Astrocyte (in vitro differentiated cells and primary cell): ENCODE results near the gene YBX3. TPM values are rescaled to one million over a fixed set of nuclear protein-coding genes. Genes with fewer than 3 reads are reported as not detected.

Source experiments
- DNase-seq: peaks from one replicate; pipeline ENCODE4 v3.0.0-alpha.2; 2010; ENCODE audit warnings: low read depth
- FAIRE-seq: peaks from 2 replicates; lab custom pipeline; 2011; peaks lifted over from hg19 to GRCh38; lab: Jason Lieb, UNC
- H2AFZ ChIP-seq: 2 replicates; pipeline ENCODE4 v1.6.0; 2012; ENCODE audit warnings: low read depth, low read length, inconsistent platforms
- H3K27ac ChIP-seq: 2 replicates; pipeline ENCODE4 v1.5.1; 2011; ENCODE audit warnings: low read depth, low read length, inconsistent platforms
- H3K27me3 ChIP-seq: 2 replicates; pipeline ENCODE4 v1.6.0; 2011; ENCODE audit warnings: low read length, inconsistent platforms; ENCODE audit not compliant: insufficient read depth
- H3K36me3 ChIP-seq: 2 replicates; pipeline ENCODE4 v1.5.1; 2011; ENCODE audit warnings: low read length, inconsistent platforms; ENCODE audit not compliant: insufficient read depth
- H3K4me1 ChIP-seq: 2 replicates; pipeline ENCODE4 v1.5.1; 2011; ENCODE audit warnings: low read length, inconsistent platforms; ENCODE audit not compliant: insufficient read depth
- H3K4me2 ChIP-seq: 2 replicates; pipeline ENCODE4 v1.6.0; 2012; ENCODE audit warnings: low read length, inconsistent platforms
- H3K4me3 ChIP-seq: 2 replicates; pipeline ENCODE4 v1.5.1; 2011; ENCODE audit warnings: low read depth, mild to moderate bottlenecking, low read length, inconsistent platforms; ENCODE audit not compliant: insufficient read depth
- H3K79me2 ChIP-seq: 2 replicates; pipeline ENCODE4 v1.6.0; 2012; ENCODE audit warnings: mild to moderate bottlenecking, low read length, inconsistent platforms; ENCODE audit not compliant: insufficient read depth
- H3K9ac ChIP-seq: 2 replicates; pipeline ENCODE4 v1.6.0; 2012; ENCODE audit warnings: mild to moderate bottlenecking, low read length, inconsistent platforms
- H3K9me3 ChIP-seq: 2 replicates; pipeline ENCODE4 v1.5.1; 2012; ENCODE audit warnings: low read depth, mild to moderate bottlenecking, low read length, inconsistent platforms; ENCODE audit not compliant: insufficient read depth
- H4K20me1 ChIP-seq: 2 replicates; pipeline ENCODE4 v1.6.0; 2012; ENCODE audit warnings: low read length, inconsistent platforms; ENCODE audit not compliant: insufficient read depth
- H3K27ac Mint-ChIP-seq: one replicate; pipeline ENCODE4 v1.8.0; 2021; ENCODE audit warnings: mild to moderate bottlenecking, mixed read lengths; ENCODE audit not compliant: unreplicated experiment
- H3K27me3 Mint-ChIP-seq: one replicate; pipeline ENCODE4 v1.8.0; 2021; ENCODE audit warnings: low read depth, mixed read lengths; ENCODE audit not compliant: unreplicated experiment
- H3K36me3 Mint-ChIP-seq: one replicate; pipeline ENCODE4 v1.8.0; 2021; ENCODE audit warnings: low read depth, mixed read lengths; ENCODE audit not compliant: unreplicated experiment
- H3K4me1 Mint-ChIP-seq: one replicate; pipeline ENCODE4 v1.8.0; 2021; ENCODE audit warnings: low read depth, mixed read lengths; ENCODE audit not compliant: unreplicated experiment
- H3K4me3 Mint-ChIP-seq: one replicate; pipeline ENCODE4 v1.8.0; 2021; ENCODE audit warnings: mild to moderate bottlenecking, moderate library complexity, mixed read lengths; ENCODE audit not compliant: unreplicated experiment
- H3K9me3 Mint-ChIP-seq: one replicate; pipeline ENCODE4 v1.8.0; 2021; ENCODE audit warnings: mild to moderate bottlenecking, mixed read lengths; ENCODE audit not compliant: unreplicated experiment
- CTCF ChIP-seq: IDR thresholded peaks from 2 replicates; pipeline ENCODE4 v1.5.1; 2011; ENCODE audit warnings: low read depth, mild to moderate bottlenecking, inconsistent platforms, low read length, moderate library complexity; ENCODE audit not compliant: insufficient read depth
- EZH2 ChIP-seq: IDR thresholded peaks from 2 replicates; pipeline ENCODE4 v1.6.1; 2012; ENCODE audit warnings: mild to moderate bottlenecking, low read length, inconsistent platforms; ENCODE audit not compliant: insufficient read depth
- total RNA-seq: library from RNA; stranded (reverse); gene quantifications from 2 replicates; pipeline ENCODE4 v1.2.1, GENCODE V29; 2021

The YBX3 gene
- total RNA-seq, 1 donor from 2014 or later, result 527 TPM

DNA sequence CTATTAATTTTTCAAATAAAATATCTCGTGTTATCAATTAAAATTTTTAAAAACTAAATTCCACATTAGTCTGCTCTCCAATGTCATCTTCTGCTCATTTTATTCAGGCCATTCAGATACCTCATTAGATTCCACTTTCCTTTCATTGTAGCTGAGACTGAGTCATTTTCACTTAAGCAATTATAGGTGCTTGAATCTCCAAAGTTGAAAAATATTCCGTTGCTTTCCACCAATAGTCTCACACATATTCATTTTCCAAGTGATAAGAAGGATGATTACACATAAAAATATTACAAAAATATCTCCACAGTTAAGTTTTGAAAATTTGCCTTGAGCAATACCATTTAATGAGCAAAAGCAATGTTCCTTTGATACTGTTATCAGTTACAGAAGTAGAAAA is 36.5 kb upstream of the YBX3 start:
- no peaks in the 10 kb centered on the region for H3K9me3 ChIP-seq
- H3K27ac ChIP-seq, result no peak overlapping the region
- Mint-ChIP-seq H3K4me1 (no peaks in the 10 kb centered on the region), H3K9me3 (peaks cover 11% of the 10 kb centered on the region), H3K36me3 (no peaks in the 10 kb centered on the region), H3K27me3 (peaks cover 2% of the 10 kb centered on the region), H3K4me3 (no peak overlapping the region), H3K27ac (no peak overlapping the region)
- no peaks in the 10 kb centered on the region for H3K36me3 ChIP-seq
- no peak overlapping the region for H3K4me2 ChIP-seq
- FAIRE-seq, result no peak
- no peak overlapping the region for H3K4me3 ChIP-seq
- no peaks in the 10 kb centered on the region for H3K79me2 ChIP-seq
- no peaks in the 10 kb centered on the region for H4K20me1 ChIP-seq
- H3K27me3 ChIP-seq, result peaks cover 17% of the 10 kb centered on the region
- DNase-seq, result no peak
- H3K9ac ChIP-seq, result no peak overlapping the region
- H3K4me1 ChIP-seq, result no peaks in the 10 kb centered on the region
- TF ChIP-seq EZH2, result no peak
- TF ChIP-seq CTCF, result no peak
- H2AFZ ChIP-seq, result no peak overlapping the region

DNA sequence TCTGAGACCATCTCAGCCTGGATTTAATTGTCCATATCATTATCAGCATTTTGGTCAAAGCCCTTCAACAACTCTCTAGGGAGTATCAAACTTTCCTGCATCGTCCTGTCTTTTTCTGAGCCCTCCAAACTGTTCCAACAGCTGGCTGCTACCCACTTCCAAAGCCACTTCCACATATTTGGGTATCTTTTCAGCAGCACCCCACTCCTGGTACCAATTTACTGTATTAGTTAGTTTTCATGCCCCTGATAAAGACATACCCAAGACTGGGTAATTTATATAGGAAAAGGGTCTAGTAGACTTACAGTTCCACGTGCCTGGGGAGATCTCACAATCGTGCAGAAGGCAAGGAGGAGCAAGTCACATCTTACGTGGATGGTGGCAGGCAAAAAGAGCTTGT is 33.1 kb upstream of the YBX3 start:
- no peak for DNase-seq
- no peak for TF ChIP-seq EZH2
- no peak for TF ChIP-seq CTCF
- no peaks in the 10 kb centered on the region for H4K20me1 ChIP-seq
- H3K4me3 ChIP-seq, result no peak overlapping the region
- no peaks in the 10 kb centered on the region for H3K4me1 ChIP-seq
- no peaks in the 10 kb centered on the region for H3K36me3 ChIP-seq
- Mint-ChIP-seq H3K27ac (no peak overlapping the region), H3K9me3 (peaks cover 11% of the 10 kb centered on the region), H3K36me3 (no peaks in the 10 kb centered on the region), H3K4me3 (no peak overlapping the region), H3K27me3 (peaks cover 2% of the 10 kb centered on the region), H3K4me1 (peaks cover 7% of the 10 kb centered on the region)
- no peak overlapping the region for H3K9ac ChIP-seq
- H3K4me2 ChIP-seq, result no peak overlapping the region
- no peak overlapping the region for H2AFZ ChIP-seq
- H3K27ac ChIP-seq, result no peak overlapping the region
- peaks cover 16% of the 10 kb centered on the region for H3K27me3 ChIP-seq
- FAIRE-seq, result no peak
- H3K79me2 ChIP-seq, result no peaks in the 10 kb centered on the region
- no peaks in the 10 kb centered on the region for H3K9me3 ChIP-seq

DNA sequence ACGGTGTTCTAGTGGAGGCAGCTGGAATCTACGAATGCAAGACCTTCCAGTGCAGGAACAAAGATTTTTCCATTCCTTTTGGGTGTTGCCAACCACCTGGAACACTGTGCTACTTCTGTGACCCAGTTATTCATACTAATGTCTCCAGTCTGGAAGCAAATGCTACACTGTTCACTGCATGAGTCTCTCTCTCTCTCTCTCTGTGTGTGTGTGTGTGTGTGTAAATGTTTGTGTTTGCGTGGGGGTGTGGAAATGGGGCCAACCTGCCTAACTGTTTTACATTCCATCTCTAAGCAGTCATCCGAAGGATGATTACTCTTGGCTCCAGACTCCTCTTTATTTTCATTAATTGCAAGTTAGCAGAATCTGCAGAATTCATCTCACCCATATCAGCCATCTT is 29.9 kb upstream of the YBX3 start:
- peaks cover 3% of the 10 kb centered on the region for H3K4me1 ChIP-seq
- H4K20me1 ChIP-seq, result no peaks in the 10 kb centered on the region
- H3K27me3 ChIP-seq, result peaks cover 6% of the 10 kb centered on the region
- DNase-seq (peak; percentile 76), FAIRE-seq (peak; percentile 37)
- Mint-ChIP-seq H3K9me3 (peaks cover 11% of the 10 kb centered on the region), H3K27ac (no peak overlapping the region), H3K36me3 (no peaks in the 10 kb centered on the region), H3K27me3 (peaks cover 2% of the 10 kb centered on the region), H3K4me3 (no peak overlapping the region), H3K4me1 (peaks cover 10% of the 10 kb centered on the region)
- no peak overlapping the region for H3K4me3 ChIP-seq
- no peak overlapping the region for H3K27ac ChIP-seq
- no peaks in the 10 kb centered on the region for H3K9me3 ChIP-seq
- TF ChIP-seq CTCF (no peak), EZH2 (no peak)
- no peaks in the 10 kb centered on the region for H3K79me2 ChIP-seq
- no peak overlapping the region for H2AFZ ChIP-seq
- no peaks in the 10 kb centered on the region for H3K36me3 ChIP-seq
- H3K9ac ChIP-seq, result no peak overlapping the region
- no peak overlapping the region for H3K4me2 ChIP-seq
